SIG-M5 (cell line): ENCODE results near the gene ZNF616.
"Not testable (repeated sequence)": the region's sequence is repeated elsewhere in the genome, so short reads cannot be mapped to it uniquely, and the experiment has no call there.

Experiments
- DNase-seq: peaks from one replicate; lab custom pipeline; 2025; lab: John Stamatoyannopoulos, UW

The ZNF616 gene

DNA sequence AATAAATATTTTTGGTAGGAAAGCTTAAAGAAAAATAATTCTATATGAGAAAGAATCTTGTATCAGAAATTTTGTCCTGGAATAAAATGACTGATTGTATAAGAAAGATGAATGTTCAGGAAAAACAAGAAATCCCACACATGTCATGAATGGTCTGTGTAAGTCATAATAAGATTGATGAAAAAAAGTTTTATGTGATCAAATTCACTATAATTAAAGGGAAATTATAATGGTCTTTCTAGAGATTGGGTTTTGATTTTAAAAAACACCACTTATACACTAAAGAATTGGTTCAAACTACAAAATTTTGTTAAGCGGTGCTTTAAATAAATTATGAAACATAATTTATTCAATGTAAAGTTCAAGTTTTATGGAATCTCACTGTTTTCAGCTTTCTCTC lies 37.0 kb downstream of the ZNF616 start:
- no peak for DNase-seq

GRCh38 chr19:52101866-52102562 lies 37.7 kb downstream of the ZNF616 start:
- DNase-seq: no peak

DNA sequence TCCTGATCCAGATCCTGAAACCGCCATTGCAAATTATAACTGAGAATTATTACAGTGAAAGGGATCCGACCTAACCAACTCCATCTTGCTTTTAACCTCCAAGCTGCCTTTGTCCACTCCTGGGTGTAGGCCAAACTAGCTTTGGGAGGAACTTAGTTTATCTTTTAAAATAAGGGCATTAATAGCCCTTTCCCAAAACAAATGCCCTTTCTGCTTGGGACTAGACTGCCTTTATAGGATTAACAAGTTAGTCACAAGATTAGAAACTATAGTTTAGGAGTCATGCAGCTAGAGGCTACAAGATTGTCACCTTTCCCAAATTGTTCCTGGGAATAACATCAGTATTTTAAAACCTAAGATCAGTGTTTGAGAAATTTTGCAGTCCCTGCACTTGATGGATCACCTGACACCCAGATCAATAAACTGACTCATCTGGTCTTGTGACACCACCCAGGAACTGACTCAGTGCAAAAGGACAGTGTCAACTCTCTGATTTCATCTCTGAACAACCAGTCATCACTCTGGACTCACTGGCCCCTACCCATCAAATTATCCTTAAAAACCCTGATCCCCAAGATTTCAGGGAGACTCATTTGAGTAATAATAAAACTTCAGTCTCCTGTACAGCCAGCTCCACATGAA lies 40.1 kb downstream of the ZNF616 start:
- DNase-seq: no peak

GRCh38 chr19:52096416-52096815 lies 43.3 kb downstream of the ZNF616 start:
- DNase-seq: not testable (repeated sequence)

DNA sequence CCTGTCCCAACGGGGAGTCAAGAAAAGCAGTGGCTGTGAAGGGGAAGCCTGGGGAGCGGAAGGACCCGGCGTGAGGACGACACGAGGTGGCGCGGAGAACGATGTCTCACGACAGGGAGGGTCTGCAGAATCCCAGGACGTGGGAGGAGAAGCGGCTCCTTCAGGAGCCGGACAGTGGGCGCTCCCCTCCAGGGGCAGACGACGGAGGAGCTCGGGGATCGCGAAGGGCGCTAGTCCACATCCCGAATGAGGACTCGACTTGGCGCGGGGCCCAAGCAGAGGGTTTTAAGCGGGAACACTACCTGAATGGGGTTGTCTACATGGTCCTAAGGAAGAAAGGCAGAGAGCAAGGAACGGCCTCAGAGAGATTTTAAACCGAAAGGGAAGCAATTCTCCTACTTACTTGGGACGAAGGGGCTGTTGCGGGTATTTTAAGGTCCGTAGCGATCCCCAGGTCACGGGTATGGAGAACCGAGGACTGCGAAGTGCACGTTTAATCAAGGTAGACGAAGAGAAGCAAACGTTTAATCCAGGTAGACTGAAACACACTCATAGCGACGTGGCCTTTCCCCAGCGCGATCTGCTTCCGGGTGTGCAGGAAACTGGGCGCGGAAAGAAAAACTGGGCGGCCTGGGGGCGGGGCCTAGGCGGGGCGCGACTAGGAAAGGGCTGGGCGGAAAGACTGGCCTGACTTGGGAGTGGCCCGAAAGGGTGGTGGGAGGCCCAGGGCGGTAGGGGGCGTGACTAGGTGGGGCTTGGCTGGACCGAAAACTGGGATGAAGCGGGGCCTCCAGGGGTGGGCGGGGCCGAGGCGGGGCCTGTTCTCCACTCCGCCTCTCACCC lies 44.3 kb downstream of the ZNF616 start, which contains the start of gene ZNF841:
TSS of gene ZNF841 (minus strand) at position 594 of the 843 bp plus-strand sequence. CDS start 10,964 bp downstream, outside the sequence.
- DNase-seq: no peak

GRCh38 chr19:52094526-52095130 lies 45.1 kb downstream of the ZNF616 start:
- no peak for DNase-seq

GRCh38 chr19:52086481-52086880 lies 53.3 kb downstream of the ZNF616 start:
- DNase-seq: no peak

GRCh38 chr19:52070496-52070895 lies 69.2 kb downstream of the ZNF616 start:
- no peak for DNase-seq

DNA sequence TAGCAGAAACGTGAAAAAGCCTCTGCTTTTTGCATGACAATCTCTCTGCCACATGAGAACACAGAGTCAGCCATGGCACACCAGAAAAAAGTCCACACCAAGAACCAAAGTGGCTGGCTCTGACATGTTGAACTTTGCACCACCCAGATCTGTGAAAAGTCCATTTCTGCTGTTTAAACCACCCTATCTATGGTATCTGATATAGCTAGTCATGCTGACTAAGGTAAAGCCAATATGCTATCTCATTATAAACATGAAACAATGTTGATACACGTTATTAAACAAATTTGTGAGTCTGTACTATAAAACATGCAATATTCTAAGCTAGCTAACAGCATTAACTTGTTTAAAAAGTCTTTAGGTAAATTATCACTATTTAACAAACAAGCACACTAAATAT lies 70.1 kb downstream of the ZNF616 start:
- DNase-seq: no peak

DNA sequence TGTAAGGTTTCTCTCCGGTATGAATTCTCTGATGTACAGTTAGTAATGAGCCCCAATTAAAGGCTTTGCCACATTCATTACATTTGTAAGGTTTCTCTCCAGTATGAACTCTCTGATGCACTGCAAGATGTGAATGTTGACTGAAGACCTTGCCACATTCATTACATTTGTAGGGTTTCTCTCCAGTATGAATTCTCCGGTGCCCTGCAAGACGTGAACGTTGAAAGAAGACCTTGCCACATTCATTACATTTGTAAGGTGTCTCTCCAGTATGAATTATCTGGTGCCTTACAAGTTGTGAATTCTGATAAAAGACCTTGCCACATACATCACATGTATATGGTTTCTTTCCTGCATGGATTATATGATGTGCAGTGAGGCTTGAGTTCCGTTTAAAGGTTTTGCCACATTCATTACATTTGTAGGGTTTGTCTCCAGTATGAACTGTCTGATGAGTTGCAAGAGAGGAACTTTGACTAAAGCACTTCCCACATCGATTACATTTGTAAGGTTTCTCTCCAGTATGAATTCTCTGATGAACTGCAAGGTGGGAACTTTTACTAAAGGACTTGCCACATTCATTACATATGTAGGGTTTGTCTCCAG lies 73.4 kb downstream of the ZNF616 start:
- no peak for DNase-seq

DNA sequence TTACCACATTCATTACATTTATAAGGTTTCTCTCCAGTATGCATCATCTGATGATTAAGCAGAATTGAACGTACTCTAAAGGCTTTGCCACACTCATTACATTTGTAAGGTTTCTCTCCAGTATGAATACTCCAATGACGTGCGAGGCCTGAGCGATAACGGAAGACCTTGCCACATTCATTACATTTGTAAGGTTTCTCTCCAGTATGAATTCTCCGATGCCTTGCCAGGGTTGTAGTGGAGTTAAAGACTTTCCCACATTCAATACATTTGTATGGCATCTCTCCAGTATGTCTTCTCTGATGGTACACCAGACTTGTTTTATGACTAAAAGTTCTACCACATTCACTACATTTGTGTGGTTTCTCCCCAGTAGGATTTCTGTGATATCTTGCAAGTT lies 74.3 kb downstream of the ZNF616 start:
- DNase-seq: no peak
